ENCODE results near the gene BPIFA2.
"Not testable (repeated sequence)": the region's sequence is repeated elsewhere in the genome, so short reads cannot be mapped to it uniquely, and the experiment has no call there.

Gene BPIFA2

DNA sequence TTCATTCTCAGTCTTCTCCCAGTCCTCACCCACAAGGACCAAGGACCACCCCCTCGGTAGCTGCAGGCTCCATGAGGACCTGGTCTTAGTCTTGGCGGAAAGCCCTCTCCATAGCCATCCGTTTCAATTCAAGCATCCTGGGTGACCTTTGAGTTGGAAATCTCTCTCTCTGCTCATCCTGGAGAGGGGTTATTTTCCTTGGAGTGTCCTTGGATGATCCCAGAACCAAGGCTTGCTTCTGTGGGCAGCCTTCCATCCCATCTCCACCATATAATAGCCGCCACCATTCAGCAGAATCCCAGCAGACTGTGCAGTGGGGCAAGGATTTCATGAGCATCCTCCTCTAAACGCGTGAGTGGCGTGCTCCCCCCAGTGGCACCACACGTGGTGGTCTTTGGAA is at the start of gene BPIFA2:
TSS of gene BPIFA2 (plus strand) at position 301 of the 400 bp plus-strand sequence. CDS start 987 bp downstream, outside the sequence.
- no peak for DNase-seq

DNA sequence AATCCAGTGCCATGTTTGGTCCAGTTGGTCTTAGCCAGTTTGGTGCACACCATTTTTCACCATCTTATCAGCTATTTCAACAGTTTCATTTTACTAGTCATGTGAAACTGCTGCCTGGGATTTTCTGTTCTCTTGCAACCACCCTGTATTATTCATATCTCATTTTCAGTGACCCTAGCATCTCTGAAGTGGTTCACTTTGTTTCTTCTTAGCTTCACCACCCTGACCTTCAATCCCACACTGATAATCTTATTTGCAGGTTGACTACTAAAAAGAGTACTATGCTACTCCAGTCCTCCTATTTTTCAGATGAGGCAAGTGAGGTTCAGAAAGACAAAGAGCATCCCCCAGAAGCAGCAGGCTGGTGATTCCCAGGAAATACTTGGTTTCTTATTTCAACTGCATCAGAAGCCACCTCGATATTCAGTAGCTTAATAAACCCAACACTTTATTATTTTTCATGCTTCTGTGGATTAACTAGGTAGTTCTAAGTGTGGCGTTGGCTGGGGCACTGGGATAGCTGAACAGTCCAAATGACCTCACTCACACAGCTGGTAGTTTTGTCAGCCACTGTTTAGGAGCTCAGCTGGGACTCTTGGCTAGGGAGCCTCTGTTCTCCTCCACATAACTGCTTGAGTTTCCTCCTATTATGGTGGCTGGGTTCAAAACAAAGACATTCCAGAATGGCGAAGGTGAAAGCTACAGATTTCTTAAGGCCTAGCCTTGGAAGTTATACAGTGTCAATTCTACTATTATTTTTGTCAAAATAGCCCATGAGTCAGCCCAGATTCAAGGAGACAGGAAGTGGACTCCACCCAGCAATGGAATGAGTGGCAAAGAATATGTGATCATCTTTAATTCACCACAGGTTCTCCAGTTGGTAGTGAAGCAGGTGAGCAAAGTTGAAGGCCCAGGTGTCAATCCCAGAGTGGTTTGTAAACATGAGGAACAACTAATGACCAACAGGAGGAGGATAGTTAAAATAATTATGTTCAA is 47.9 kb upstream of the BPIFA2 start:
- DNase-seq, result no peak

DNA sequence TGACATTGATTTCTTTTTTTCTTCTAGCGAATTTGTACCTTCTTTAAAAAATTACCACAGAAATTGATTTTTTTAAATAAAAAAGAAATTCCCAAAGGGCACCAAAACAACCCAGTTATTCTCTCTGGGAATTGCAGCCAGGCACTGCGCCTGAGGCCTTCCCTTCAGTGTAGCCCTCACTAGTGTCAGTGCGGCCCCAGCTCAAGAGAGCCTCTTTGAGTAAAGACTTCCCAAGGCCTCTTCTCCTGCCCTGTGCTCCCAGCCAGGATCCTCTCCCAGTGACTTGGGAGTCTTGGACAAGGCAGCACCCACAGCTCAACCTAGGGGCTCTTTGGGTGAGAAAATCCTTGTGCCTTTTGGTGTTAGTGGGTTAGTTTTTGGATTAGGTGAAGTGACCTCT is 47.0 kb upstream of the BPIFA2 start:
- no peak for DNase-seq

DNA sequence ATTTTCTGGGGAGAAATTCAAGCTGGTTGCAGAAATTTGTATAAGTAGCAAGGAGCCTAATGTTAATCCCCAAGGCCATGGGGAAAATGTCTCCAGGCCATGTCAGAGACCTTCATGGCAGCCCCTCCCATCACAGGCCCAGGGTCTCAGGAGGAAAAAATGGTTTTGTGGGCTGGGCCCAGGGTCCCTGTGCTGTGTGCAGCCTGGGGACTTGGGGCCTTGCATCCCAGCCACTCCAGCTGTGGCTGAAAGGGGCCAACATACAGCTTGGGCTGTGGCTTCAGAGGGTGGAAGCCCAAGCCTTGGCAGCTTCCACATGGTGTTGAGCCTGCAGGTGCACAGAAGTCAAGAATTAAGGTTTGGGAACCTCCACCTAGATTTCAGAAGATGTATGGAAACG is 45.7 kb upstream of the BPIFA2 start:
- DNase-seq, result not testable (repeated sequence)

DNA sequence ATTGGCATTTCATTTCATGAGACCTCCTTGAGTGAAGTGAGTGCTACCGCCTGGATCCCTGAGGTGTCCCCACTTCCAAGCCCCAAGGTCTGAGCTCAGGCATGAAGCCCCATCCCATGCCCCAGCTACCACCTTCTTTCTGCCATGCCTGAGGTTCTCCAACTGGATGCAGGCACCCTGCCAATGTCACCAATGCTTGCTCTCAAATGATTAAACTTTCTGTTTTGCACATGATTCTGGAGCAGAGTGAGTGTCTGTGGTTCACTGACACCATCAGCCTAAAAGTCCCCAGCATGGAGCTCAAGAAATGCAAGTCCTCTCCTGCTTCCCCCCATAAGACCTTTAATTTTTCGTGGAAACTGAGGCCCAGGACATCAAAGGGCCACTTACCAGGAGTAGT is 43.7 kb upstream of the BPIFA2 start:
- no peak for DNase-seq

GRCh38 chr20:33124994-33125393 is 43.0 kb upstream of the BPIFA2 start:
- no peak for DNase-seq

DNA sequence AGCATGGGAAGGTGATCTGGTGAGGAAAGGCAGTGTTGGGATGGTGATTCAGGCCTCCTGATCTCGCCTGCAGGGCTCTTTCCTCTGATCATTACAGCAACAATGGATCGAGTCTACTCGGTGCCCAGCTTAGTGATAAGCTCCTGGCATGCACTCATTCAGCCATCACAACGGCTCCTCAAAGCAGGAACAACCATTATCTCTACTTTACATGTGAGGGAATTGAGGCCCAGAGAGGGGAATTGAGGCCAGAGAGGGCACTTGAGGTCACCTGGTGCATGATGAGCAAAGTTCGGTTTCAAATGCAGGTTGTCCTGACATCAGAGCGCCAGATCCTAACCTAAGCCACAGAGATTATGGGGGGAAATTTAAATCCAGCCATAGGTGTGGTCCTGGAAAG is 42.0 kb upstream of the BPIFA2 start:
- DNase-seq, result no peak

GRCh38 chr20:33127422-33128097 is 40.4 kb upstream of the BPIFA2 start:
- DNase-seq, result no peak

DNA sequence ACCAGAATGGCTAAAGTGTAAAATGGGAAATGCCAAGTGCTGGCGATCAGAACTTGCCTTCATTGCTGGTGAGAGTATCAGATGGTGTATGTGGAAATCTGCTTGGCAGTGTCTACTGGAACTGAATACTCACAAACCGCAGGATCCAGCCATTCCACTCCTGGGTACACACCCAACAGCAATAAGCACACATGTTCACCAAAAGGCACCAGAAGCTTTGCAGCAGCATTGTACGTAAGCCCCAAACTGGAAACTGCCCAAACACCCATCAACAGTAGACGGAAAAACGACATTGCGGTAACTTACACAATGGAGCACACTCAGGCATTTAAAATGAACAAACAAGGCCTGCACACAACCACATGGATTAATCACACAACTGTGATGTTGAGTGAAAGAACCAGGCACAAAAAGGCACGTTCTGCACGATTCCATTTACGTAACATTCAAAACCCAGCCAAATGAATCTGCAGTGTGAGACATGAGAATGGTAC is 37.3 kb upstream of the BPIFA2 start:
- DNase-seq, result no peak

DNA sequence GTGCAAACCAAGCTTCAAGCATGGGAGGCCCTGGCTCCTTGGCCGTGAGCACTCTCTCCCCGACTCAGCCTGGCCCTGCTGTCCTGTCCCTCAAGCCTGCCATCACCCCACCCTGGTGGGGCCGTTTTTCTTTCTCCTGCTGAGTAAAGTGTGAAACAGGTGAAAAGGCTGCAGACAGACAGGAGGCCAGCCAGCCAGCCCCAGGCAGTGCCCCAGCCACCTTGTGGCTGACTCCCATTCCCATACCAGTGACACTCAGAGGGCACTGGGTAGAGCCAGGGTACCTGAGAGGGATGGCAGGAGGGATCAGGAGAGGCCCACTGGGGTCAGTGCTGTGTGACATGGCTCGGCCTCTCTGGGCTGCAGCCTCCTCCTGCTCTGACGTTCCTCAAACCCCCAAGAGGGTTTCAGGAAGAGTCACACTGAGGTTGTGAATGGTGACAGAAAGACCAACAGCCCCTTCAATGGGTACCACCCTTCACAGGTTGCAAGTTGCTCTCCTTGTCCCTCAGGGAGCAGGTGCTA is 35.9 kb upstream of the BPIFA2 start:
- no peak for DNase-seq

GRCh38 chr20:33132513-33133372 is 35.2 kb upstream of the BPIFA2 start:
- DNase-seq, result no peak

GRCh38 chr20:33133373-33133941 is 34.5 kb upstream of the BPIFA2 start:
- no peak for DNase-seq

- no peak for DNase-seq
These were observed 30.8 kb upstream of the BPIFA2 start for GRCh38 chr20:33137195-33137594.

DNA sequence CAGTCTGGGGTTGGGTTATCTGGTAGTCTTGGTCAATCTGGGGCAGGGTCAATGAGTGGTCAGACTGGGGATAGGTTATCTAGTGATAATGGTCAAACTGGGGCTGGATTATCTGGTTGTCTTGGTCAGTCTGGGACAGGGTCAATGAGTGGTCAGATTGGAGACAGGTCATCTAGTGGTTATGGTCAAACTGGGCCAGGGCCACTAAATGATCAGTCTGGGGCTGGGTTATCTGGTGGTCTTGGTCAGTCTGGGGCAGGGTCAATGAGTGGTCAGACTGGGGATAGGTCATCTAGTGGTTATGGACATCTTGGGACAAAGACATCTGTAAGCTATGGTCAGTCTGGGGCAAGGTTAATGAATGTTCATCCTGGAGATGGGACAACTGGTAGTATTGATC is 28.5 kb upstream of the BPIFA2 start:
- no peak for DNase-seq

- DNase-seq, result no peak
These were observed 22.4 kb upstream of the BPIFA2 start for GRCh38 chr20:33145521-33145920.

DNA sequence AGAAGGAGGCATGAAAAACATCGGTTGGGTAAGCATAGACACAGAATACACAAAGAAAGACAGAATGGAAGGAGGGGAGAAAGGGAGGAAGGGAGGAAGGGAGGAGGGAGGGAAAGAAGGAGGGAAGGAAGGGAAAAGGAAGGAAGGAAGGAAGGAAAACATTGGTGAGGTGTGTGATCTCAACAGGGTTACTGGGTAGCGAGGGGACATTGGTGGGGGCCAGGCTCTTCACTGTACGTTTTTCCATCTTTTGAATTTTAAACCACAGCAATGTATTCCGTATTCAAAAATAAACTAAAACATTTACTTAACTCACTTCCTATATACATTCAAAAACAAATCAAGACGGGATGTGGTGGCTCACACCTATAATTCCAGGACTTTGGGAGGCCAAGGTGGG is 20.7 kb upstream of the BPIFA2 start:
- DNase-seq, result no peak

- DNase-seq, result no peak
These were observed 19.9 kb upstream of the BPIFA2 start for GRCh38 chr20:33148040-33148439.

GRCh38 chr20:33154252-33154651 is 13.7 kb upstream of the BPIFA2 start:
- DNase-seq, result no peak

DNA sequence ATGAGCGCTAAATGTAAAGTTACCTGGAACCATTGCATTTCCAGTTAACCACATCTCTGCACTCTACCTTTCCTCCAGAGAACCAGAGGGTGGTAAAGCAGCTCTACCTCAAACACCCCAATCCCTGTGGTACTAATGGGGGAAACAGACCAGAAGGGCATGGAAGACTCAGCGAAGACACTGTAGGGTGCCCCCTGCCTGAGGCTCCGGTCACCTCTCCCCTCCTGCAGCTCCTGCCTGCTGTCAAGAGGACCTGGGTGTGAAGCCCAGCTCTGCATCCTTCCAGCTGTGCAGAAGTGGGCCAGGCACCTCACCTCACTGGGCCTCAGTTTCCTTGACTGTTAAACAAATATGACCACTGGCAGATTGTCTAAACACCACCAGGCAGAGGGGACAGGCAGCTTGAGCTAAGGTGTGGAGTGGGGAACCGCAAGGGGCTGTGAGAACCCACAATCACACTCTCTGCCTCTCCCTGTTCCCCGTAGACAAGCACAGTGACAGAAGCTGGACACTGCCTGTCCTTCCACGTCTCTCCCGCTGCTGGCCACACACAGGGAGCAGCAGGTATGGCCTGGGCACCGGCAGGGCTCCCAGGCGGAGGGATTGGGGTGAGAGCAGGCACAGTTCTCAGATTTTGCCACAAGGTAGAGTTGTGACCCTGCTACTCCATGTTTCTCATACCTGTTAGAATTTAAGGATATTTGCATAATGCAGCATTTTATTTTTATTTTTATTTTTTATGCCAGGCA is 9.1 kb upstream of the BPIFA2 start:
- DNase-seq, result no peak

GRCh38 chr20:33159713-33160112 is 8.2 kb upstream of the BPIFA2 start:
- no peak for DNase-seq

DNA sequence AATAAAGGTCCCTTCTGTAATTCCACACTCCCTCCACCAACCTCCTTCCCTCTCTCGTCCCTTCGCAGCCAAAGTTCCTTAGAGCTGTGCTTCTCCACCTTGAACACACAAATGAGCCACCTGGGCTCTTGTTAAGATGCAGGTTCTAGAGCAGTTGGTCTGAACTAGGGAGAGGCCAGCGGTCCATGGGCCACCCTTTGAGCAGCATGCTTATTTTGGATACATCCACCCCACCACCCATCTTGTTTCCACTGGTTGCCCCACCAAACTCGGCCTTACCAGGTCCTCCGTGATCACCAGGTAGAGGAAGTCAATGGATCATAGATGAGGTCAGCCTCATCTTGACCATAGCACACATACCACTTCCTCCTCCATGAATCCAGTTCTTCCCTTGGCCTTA is 7.3 kb upstream of the BPIFA2 start:
- DNase-seq, result no peak

DNA sequence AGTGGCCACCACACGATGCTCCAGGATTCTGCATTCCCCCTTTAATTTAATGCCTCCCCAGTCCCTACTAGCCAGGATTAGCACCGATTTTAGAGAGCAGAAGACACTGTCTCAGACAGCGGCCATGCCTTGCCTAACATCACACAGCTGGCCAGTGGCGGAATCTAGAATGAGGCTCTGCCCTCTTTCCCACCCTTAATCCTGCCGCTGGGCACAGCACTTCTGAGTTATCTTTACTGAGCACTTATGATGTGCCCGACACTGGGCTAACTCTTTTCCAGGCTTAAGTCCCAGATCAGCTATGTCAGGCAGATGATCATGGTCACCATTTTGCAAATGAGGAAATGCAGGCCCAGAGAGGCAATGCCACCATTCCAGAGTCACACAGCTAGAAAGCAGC is 5.6 kb upstream of the BPIFA2 start:
- no peak for DNase-seq
